Measurements from ENCODE around the gene ZBTB5.

Gene ZBTB5

GRCh38 chr9:37415011-37415719 lies 50.1 kb downstream of the ZBTB5 start:
- Histone ChIP-seq H3K27me3 (ENCODE audit: control insufficient read depth, insufficient read depth, low read length) (no peaks in the 10 kb centered on the region), H3K36me3 (ENCODE audit: control insufficient read depth, insufficient read depth, low read length) (no peaks in the 10 kb centered on the region), H3K4me1 (ENCODE audit: control insufficient read depth, insufficient read depth, low read length) (no peaks in the 10 kb centered on the region), H3K9ac (ENCODE audit: low read length) (no peak overlapping the region), H3K4me3 (ENCODE audit: low read length) (no peak overlapping the region), H3K9me3 (ENCODE audit: control insufficient read depth, low read length) (no peaks in the 10 kb centered on the region)

- H3K9me3 ChIP-seq (ENCODE audit: control insufficient read depth, low read length): no peaks in the 10 kb centered on the region
- H3K27me3 ChIP-seq (ENCODE audit: control insufficient read depth, insufficient read depth, low read length): no peaks in the 10 kb centered on the region
Measured at GRCh38 chr9:37414503-37414943, 50.7 kb downstream of the ZBTB5 start.

GRCh38 chr9:37413311-37413710 lies 51.9 kb downstream of the ZBTB5 start:
- Histone ChIP-seq H3K36me3 (ENCODE audit: control insufficient read depth, insufficient read depth, low read length) (no peaks in the 10 kb centered on the region), H3K27me3 (ENCODE audit: control insufficient read depth, insufficient read depth, low read length) (no peaks in the 10 kb centered on the region), H3K4me3 (ENCODE audit: low read length) (no peak overlapping the region), H3K9ac (ENCODE audit: low read length) (no peak overlapping the region), H3K4me1 (ENCODE audit: control insufficient read depth, insufficient read depth, low read length) (no peaks in the 10 kb centered on the region), H3K9me3 (ENCODE audit: control insufficient read depth, low read length) (no peaks in the 10 kb centered on the region)

More at GRCh38 chr9:37414503-37414943, 50.7 kb downstream of the ZBTB5 start:
- Histone ChIP-seq H3K9ac (ENCODE audit: low read length) (no peak overlapping the region), H3K4me3 (ENCODE audit: low read length) (no peak overlapping the region), H3K36me3 (ENCODE audit: control insufficient read depth, insufficient read depth, low read length) (no peaks in the 10 kb centered on the region), H3K4me1 (ENCODE audit: control insufficient read depth, insufficient read depth, low read length) (no peaks in the 10 kb centered on the region)

GRCh38 chr9:37412431-37413151 lies 52.7 kb downstream of the ZBTB5 start:
- no peaks in the 10 kb centered on the region for H3K9me3 ChIP-seq (ENCODE audit: control insufficient read depth, low read length)
- no peak overlapping the region for H3K9ac ChIP-seq (ENCODE audit: low read length)
- no peaks in the 10 kb centered on the region for H3K27me3 ChIP-seq (ENCODE audit: control insufficient read depth, insufficient read depth, low read length)
- H3K4me3 ChIP-seq (ENCODE audit: low read length): no peak overlapping the region
- H3K36me3 ChIP-seq (ENCODE audit: control insufficient read depth, insufficient read depth, low read length): no peaks in the 10 kb centered on the region
- no peaks in the 10 kb centered on the region for H3K4me1 ChIP-seq (ENCODE audit: control insufficient read depth, insufficient read depth, low read length)

DNA sequence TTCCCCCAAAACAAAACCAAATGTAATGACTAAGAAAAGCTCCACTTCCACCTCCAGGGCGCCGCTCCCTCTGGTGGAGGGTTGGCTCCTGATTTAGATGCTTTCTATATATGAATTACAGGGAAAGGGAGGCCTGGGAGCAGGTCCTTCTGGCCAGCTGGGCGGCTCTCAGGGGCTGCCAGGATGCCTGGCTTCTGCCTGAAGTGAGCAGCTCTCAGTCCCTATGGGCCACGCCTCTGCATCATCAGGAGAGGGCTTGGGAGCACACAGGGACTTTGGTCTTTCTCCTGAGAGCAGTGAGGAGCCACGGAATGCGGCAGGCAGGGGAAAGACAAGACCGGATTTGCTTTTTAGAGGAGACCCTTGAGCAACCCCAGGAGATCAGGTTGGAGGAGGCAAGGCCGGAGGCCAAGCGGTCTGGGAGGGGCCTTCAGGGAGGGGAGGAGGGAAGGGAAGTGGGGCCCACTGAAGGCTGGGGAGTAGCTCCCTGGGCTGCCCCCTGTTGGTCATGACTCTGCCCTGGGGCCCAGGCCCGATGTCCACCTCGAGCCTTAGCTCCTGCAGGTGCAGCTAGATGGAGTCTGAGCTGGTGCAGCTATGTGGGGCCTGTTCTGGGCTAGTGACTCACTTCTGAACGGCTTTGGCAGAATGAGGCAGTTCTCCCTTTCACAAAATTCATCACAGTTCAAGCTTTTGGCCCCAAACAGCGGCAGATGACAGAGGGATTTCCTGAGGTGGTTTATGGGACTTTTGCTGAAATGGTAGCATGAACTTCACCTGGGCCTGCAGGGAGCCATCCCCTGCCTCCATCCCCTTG lies 54.1 kb downstream of the ZBTB5 start:
- no peaks in the 10 kb centered on the region for H3K27me3 ChIP-seq (ENCODE audit: control insufficient read depth, insufficient read depth, low read length)
- no peaks in the 10 kb centered on the region for H3K4me1 ChIP-seq (ENCODE audit: control insufficient read depth, insufficient read depth, low read length)
- no peak overlapping the region for H3K9ac ChIP-seq (ENCODE audit: low read length)
- H3K4me3 ChIP-seq (ENCODE audit: low read length): no peak overlapping the region
- no peaks in the 10 kb centered on the region for H3K9me3 ChIP-seq (ENCODE audit: control insufficient read depth, low read length)
- H3K36me3 ChIP-seq (ENCODE audit: control insufficient read depth, insufficient read depth, low read length): no peaks in the 10 kb centered on the region

GRCh38 chr9:37410354-37410861 lies 54.8 kb downstream of the ZBTB5 start:
- Histone ChIP-seq H3K4me1 (ENCODE audit: control insufficient read depth, insufficient read depth, low read length) (no peaks in the 10 kb centered on the region), H3K27me3 (ENCODE audit: control insufficient read depth, insufficient read depth, low read length) (no peaks in the 10 kb centered on the region), H3K9me3 (ENCODE audit: control insufficient read depth, low read length) (no peaks in the 10 kb centered on the region), H3K9ac (ENCODE audit: low read length) (no peak overlapping the region), H3K4me3 (ENCODE audit: low read length) (no peak overlapping the region), H3K36me3 (ENCODE audit: control insufficient read depth, insufficient read depth, low read length) (no peaks in the 10 kb centered on the region)

DNA sequence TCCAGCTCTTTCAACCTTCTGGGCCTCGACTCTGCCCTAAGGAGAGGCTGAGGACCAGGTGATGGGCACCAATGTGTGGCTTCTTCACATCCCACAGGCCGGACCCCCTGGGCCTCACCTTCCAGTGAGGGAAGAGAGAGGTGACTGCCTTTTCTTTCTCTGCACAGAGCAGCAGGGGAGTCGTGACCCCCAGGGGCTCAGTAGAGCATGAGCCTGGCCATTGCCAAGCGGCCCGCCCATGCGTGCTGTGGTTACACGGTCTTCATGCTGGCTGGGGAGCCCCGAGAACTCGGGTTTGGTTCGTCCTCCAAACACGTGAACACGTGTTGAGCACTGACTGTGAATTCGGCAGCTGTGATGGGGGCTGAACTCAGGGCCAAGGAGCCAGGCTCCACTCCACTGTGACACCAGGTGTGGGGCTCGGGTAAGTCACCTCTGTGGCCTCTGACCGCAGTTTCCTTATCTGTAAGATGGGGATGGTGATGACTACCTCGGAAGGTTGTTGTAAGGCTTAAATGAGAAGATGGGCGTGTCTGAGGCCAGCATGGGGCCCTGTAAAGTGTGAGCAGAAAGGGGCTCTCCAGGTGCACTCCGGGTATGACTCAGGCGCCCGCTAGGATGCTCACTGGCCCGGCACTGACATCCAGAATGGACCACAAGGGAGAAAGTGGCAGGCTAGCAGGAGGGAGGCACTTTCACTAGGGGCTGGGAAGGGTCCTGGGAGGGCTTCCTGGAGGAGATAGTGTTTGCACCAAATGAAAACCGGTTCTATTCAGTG lies 56.1 kb downstream of the ZBTB5 start:
- no peak overlapping the region for H3K9ac ChIP-seq (ENCODE audit: low read length)
- no peaks in the 10 kb centered on the region for H3K27me3 ChIP-seq (ENCODE audit: control insufficient read depth, insufficient read depth, low read length)
- no peak overlapping the region for H3K4me3 ChIP-seq (ENCODE audit: low read length)
- H3K36me3 ChIP-seq (ENCODE audit: control insufficient read depth, insufficient read depth, low read length): no peaks in the 10 kb centered on the region
- no peaks in the 10 kb centered on the region for H3K9me3 ChIP-seq (ENCODE audit: control insufficient read depth, low read length)
- no peaks in the 10 kb centered on the region for H3K4me1 ChIP-seq (ENCODE audit: control insufficient read depth, insufficient read depth, low read length)

- Histone ChIP-seq H3K9me3 (ENCODE audit: control insufficient read depth, low read length) (no peaks in the 10 kb centered on the region), H3K4me3 (ENCODE audit: low read length) (no peak overlapping the region), H3K9ac (ENCODE audit: low read length) (no peak overlapping the region), H3K27me3 (ENCODE audit: control insufficient read depth, insufficient read depth, low read length) (no peaks in the 10 kb centered on the region), H3K4me1 (ENCODE audit: control insufficient read depth, insufficient read depth, low read length) (no peaks in the 10 kb centered on the region), H3K36me3 (ENCODE audit: control insufficient read depth, insufficient read depth, low read length) (no peaks in the 10 kb centered on the region)
Measured at GRCh38 chr9:37407468-37407867, 57.8 kb downstream of the ZBTB5 start.

DNA sequence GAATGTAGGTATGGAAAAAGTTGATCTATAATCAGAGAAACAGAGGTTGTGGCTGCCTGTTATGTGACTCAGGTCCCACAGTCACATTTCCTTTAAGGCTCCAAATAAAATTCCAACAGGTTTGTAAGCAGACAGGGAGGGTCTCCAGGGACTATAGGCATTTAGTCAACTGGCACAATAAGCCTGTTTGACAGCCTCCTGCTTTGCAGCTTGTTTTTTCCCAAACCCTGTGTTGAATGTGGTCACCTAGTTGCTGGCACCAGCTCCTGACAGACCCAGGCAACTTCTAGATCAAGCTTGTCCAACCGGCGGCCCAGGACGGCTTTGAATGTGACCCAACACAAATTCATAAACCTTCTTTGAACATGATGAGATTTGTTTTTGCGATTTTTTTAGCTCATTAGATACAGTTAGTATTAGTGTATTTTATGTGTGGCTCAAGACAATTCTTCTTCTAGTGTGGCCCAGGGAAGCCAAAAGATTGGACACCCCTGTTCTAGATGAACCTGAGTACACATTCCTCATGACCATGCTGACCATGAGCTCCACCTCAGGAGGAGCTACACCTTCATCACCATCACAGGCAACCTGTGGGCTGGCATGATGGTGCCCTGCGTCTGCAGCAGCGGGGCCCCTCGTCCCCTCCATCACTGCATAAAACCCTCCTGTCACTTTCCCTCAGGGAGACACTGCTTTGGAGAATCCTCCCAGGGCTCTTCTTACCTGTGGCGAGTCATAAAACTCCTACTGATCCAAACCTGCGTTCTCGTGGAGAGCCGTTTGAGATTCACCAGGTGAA lies 58.4 kb downstream of the ZBTB5 start:
- Histone ChIP-seq H3K9ac (ENCODE audit: low read length) (no peak overlapping the region), H3K27me3 (ENCODE audit: control insufficient read depth, insufficient read depth, low read length) (no peaks in the 10 kb centered on the region), H3K4me3 (ENCODE audit: low read length) (no peak overlapping the region), H3K36me3 (ENCODE audit: control insufficient read depth, insufficient read depth, low read length) (no peaks in the 10 kb centered on the region), H3K9me3 (ENCODE audit: control insufficient read depth, low read length) (no peaks in the 10 kb centered on the region), H3K4me1 (ENCODE audit: control insufficient read depth, insufficient read depth, low read length) (no peaks in the 10 kb centered on the region)

DNA sequence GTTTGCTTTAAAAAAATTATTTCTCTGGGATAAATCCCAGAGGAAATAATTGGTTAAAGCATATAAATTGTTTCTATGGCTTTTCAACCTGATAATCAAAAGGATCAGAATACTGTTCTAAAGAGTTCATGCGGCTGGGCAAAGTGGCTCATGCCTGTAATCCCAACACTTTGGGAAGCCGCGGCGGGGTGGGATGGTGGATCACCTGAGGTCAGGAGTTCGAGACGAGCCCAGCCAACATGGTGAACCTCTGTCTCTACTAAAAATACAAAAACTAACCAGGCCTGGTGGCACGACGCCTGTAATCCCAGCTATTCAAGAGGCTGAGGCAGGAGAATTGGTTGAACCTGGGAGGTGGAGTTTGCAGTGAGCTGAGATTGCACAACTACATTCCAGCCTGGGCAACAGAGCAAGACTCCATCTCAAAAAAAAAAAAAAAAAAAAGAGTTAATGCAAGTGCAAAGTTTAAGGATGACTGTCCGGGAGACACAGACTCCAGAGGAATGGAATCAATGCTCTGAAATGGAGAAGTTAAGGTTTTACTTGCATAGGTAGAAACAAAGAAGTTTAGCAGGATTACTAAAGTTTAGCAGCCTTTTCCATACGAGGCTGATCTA lies 59.4 kb downstream of the ZBTB5 start:
- H3K4me1 ChIP-seq (ENCODE audit: control insufficient read depth, insufficient read depth, low read length): no peaks in the 10 kb centered on the region
- H3K27me3 ChIP-seq (ENCODE audit: control insufficient read depth, insufficient read depth, low read length): no peaks in the 10 kb centered on the region
- H3K4me3 ChIP-seq (ENCODE audit: low read length): no peak overlapping the region
- no peaks in the 10 kb centered on the region for H3K36me3 ChIP-seq (ENCODE audit: control insufficient read depth, insufficient read depth, low read length)
- H3K9me3 ChIP-seq (ENCODE audit: control insufficient read depth, low read length): no peaks in the 10 kb centered on the region
- no peak overlapping the region for H3K9ac ChIP-seq (ENCODE audit: low read length)
